HG03025 (cell line): ENCODE data around the gene RUNX3.

Experiments used
- ATAC-seq: cut with Tn5 transposase; IDR thresholded peaks from one replicate; pipeline ENCODE4 v1.9.1; 2021; ENCODE audit warnings: mild to moderate bottlenecking, moderate library complexity; ENCODE audit not compliant: unreplicated experiment, low FRiP score

The RUNX3 gene

GRCh38 chr1:24949331-24949881 is 19.3 kb upstream of the RUNX3 start:
- no peak for ATAC-seq

DNA sequence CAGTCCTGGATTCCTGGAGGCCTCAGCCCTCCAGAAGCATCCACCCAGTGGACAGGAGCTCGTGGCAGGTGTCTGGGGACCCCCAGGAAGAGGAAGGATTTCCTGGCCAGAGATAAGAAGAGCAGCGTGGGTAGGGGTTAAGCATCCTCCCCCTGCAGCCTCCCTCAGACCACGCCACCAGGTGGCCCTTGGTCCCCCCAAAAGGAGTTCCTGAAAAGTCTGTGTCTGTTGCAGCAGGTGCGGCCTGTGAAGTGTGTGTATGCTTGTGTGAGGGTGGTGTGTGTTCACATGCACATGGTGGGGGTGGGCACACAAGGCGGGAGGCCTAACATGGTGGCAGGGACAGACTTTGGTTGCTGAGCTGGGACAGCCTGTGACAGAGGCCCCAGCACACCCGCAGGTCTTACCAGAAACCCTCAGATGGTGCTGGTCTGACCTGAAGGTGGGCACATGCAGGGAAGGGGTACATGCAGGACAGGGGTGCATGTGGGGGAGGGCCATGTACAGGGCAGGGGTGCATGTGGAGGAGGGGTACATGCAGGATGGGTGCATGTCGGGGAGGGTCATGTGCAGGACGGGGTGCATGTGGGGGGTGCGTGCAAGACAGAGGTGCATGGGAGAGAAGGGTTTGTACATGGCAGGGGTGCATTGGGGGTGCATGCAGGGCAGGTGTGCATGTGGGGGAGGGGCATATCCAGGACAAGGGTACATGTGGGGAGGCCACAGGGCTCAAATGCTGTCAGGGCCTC is 18.2 kb upstream of the RUNX3 start:
- no peak for ATAC-seq

GRCh38 chr1:24946861-24947658 is 17.0 kb upstream of the RUNX3 start:
- ATAC-seq = peak; percentile 59

- ATAC-seq = no peak
Observed at GRCh38 chr1:24945354-24946326, 15.6 kb upstream of the RUNX3 start.

- no peak for ATAC-seq
Observed at GRCh38 chr1:24944318-24944717, 14.2 kb upstream of the RUNX3 start.

DNA sequence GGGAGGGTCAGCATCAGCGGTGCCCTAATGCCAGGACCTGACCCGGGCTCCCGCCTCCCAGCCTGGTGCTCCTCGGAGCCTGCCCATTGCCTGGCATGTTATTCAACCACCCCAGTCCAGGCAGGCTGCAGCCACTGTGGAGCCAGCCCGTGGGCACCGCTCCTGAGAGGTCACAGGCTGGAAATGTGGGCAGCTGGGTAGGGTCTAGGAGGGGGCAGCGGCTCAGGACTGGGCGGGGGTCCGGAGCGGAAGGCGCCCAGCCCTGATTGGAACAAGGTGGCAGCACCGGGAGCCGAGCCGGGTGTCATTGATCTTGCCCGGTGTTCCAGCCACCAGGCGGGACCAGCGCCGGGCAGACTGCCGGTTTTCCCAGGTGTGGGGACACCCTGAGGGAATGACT is 12.7 kb upstream of the RUNX3 start:
- no peak for ATAC-seq

DNA sequence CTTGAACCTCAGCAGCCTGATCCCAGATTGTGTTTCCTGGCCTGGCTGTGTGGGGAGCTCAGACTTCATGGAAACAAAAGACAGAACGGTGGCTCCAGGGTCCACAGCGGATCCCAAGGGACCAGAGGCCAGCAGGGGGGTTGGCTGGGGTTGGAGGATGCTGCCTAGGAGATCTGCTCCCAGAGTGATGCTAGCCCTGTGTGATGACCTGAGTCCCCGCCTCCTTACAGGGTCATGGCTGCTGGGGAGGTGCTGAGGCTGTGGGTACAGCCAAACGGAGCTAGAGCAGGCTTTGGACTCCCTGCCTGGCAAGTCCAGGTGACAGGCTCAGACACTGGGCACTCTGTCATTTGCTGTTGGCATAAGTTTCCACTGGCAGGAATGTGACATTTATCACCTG is 11.5 kb upstream of the RUNX3 start:
- no peak for ATAC-seq

DNA sequence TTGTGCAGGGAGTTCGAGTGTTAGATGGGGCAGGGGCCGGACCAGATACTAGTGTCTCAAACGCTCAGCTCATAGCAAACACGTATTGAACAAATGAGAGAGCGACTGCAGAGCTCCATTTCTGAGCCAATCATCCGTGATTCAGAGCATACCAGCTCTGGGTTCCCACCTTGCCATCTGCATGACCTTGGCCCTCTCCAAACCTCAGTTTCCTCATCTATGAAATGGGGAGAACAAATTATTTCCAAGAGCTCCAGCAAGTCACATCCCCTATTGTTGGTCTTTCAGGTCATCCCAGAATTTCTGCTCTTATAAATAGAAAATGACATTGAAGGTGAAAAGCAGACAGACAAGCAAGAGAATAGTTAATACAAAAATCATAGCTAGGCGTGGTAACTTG is 10.2 kb upstream of the RUNX3 start:
- no peak for ATAC-seq

DNA sequence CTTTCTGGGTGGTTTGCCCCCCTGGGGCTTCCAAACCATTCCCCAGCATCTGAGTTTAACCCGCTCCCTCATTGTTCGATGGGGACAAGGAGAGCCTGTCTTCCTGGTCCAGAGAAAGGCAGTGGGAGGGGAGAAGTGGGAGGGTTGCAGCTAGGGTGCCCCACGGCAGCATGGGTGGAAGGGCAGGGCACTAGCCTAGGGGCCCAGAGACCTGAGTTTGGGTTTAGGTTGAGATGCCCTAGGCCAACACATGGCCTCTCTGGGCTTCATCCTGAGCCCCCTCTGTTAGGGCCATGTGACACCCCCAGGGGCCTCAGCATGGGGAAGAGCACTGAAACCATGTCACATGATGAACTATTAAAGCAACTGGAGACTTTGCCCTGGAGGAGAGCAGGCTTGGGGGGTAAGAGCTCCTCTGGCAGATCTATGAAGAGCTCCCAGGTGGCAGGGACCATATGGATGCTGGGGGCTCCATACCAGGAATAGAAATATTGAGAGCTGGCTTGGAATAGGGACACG is 9.7 kb upstream of the RUNX3 start:
- no peak for ATAC-seq

- ATAC-seq = no peak
Observed at GRCh38 chr1:24939040-24939674, 9.1 kb upstream of the RUNX3 start.

GRCh38 chr1:24938276-24938675 is 8.2 kb upstream of the RUNX3 start:
- no peak for ATAC-seq

DNA sequence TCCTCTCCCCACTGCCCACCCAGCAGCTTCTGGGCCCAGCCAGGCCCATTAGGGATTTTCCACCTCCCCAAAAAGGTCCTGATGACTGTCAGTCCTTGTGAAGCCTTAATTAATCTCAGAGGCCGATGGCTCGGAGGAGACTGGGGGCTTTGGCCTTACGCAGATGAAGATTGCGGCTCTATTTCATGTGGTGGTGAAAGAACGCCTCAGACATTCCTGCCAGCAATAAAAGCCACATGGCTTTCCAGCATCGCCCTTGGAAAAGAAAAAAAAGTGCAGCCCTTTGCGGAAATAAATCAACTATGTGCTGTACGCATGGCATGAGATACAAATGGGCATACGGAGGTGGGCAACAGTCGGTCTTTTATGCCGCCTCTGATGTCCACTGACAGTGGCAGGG is 6.6 kb upstream of the RUNX3 start:
- ATAC-seq = no peak

- ATAC-seq = no peak
Observed at GRCh38 chr1:24935615-24936484, 5.8 kb upstream of the RUNX3 start.

GRCh38 chr1:24935196-24935526 is 5.1 kb upstream of the RUNX3 start:
- ATAC-seq = no peak

DNA sequence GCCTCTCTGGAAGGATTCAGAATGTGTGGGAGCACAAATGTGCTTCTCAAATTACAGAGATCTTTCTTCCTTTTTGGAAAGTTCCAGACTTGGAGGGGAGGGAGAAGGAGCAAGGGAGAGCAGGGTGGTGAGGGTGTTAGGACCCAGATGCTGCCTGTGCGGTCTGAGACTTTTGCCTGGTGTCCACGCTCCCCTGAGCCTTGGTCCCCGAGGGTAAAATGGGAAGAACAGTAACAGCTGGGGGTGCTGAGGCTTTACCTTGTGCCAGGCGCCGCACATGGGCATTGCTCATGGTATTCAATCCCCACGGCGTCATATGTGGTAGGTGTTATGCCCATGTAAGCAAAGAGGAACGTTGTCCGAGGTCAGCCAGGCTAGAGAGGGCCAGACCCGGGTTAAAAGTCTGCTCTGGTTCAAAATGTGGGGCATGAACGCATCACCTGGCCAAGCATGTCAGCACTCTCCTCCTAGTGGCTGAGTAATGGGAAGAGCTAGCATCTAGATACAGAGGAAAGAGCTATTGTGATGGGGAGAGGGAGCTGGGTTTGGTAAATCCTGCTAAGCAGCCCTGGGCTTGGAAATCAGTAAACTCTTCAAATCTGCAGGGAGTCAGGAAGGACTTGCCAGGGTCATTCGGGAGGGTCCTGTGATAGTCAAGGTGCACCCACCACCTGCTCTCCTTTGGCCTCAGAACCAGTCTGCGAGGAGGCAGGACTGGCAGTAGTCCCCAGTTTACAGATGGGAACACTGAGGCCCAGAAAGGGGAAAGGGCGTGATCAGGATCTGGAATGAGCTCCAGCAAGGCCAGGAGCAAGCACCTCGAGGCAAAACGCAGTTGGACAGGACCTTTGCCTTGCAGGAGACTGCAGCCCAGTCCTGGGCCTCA is 4.5 kb upstream of the RUNX3 start:
- ATAC-seq = no peak

DNA sequence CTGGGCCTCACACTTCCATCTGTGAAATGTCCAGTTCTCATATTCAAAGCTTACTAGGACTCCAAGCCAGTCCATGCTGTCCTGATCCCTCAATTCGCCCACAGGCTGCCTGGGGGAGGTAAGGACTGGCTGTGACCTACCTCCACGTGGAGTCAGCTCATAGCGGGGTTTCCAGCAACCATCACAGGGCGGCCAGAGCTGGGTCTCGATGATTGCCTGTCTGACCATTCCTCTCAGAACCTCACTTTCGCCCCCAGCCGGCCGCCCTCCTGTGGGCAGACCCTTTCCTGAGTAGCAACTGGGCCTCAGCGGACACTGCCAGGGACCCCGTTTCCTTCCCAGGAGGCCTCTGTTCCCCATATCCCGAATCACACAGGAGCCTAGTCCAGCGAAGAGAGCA is 3.4 kb upstream of the RUNX3 start:
- no peak for ATAC-seq

DNA sequence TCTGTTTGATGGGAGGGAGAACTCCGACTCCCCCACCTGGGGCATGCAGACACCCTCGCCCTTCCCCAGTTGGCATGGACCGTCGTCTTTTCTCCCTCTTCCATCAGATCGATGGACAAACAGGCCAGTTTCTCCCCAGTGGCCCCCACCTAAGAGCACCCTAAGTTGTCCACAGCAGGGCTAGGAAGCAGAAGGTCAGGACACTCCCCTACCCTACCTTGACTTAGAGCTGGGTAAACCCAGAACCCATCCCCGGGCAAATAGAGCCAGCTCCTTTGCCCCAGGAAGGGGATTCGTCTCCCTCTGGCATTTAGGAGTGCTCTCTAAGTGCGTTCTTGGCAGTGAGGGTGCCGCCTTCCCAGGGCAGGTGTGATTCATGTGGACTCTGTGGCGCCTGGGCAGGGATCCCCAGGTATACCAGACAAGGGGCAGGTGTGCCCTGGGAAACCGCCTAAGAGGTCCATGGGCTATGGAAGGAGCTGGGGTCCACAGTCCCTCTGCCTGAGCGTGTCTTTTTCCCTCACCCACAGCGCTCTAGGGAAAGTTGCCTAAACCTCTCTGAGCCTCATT is 2.7 kb upstream of the RUNX3 start:
- ATAC-seq = no peak

DNA sequence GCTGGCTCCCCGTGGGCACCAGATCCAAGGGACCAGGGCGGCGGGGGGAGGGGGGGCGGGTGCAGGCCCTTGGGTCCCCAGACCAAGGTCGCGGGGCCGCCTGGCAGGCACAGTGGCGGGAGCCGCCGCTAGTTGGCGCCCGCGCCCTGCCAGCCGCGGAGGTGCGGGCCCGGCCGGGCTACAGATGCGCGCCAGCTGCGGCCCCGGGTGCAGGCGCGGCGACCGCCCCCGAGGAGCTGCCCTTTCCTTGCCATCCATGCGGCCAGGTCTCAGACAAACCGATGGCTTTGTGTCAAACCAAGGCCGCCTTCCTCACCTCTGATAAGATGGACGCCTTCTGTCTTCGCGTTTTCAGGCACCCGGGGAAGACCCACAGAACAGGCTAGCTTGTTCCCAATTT is 2.2 kb upstream of the RUNX3 start:
- no peak for ATAC-seq
